Right renal cortex interstitium (tissue), 3 donors: ENCODE results near the gene EIF4EBP3. TPM values are rescaled to one million over a fixed set of nuclear protein-coding genes. Genes with fewer than 3 reads are reported as not detected.
A peak's percentile ranks its signal among the peaks of the same experiment; 100 is the strongest.

Experiments used
- DNase-seq, 3 donors: peaks; one replicate each; pipeline ENCODE4 v3.0.0-alpha.2; 2013; ENCODE audit warnings: low read depth in 3 of 3, low spot score in 2 of 3
- polyA plus RNA-seq, 3 donors: library from polyadenylated mRNA; unstranded; fragments of 120-200 nt; gene quantifications; one replicate each; pipeline ENCODE4 v1.2.1, GENCODE V29; 2013; ENCODE audit not compliant: insufficient read length in 3 of 3

The EIF4EBP3 gene
- polyA plus RNA-seq, 3 donors: 9.8 to 11.5 (median 9.9) TPM

- no peak for DNase-seq
These were observed 9.0 kb downstream of the EIF4EBP3 start for GRCh38 chr5:140556438-140556837.

- peak; percentile 74 to 84 (median 77) for DNase-seq
These were observed 9.8 kb downstream of the EIF4EBP3 start, which contains the start of gene SRA1 for GRCh38 chr5:140557136-140557805. Gene SRA1, minus strand, starts transcription at chr5:140557473. Its CDS starts 21 bp downstream, at chr5:140557452.

- no peak for DNase-seq
These were observed 10.5 kb downstream of the EIF4EBP3 start for GRCh38 chr5:140557965-140558364.

GRCh38 chr5:140558542-140558941, 11.1 kb downstream of the EIF4EBP3 start:
- DNase-seq: no peak

GRCh38 chr5:140560227-140560626, 12.8 kb downstream of the EIF4EBP3 start:
- no peak for DNase-seq

- no peak for DNase-seq
These were observed 14.5 kb downstream of the EIF4EBP3 start for GRCh38 chr5:140561753-140562523.

GRCh38 chr5:140563596-140563995, 16.1 kb downstream of the EIF4EBP3 start:
- DNase-seq: no peak

- DNase-seq: peak; percentile 93 to 95 (median 94)
These were observed 16.9 kb downstream of the EIF4EBP3 start, which contains the start of the genes APBB3 and SLC35A4 for GRCh38 chr5:140564196-140565023. Gene APBB3, minus strand, starts transcription at chr5:140564598. Its CDS starts 353 bp downstream, at chr5:140564245. Gene SLC35A4, plus strand, starts transcription at chr5:140564828. Its CDS starts 2,342 bp downstream, at chr5:140567170.

- no peak for DNase-seq
These were observed 17.7 kb downstream of the EIF4EBP3 start for GRCh38 chr5:140565024-140565779.

- DNase-seq: no peak
These were observed 18.3 kb downstream of the EIF4EBP3 start for GRCh38 chr5:140565780-140566095.

GRCh38 chr5:140566665-140567064, 19.2 kb downstream of the EIF4EBP3 start:
- DNase-seq: no peak

- no peak for DNase-seq
These were observed 19.8 kb downstream of the EIF4EBP3 start for GRCh38 chr5:140567136-140567818.

GRCh38 chr5:140567871-140568270, 20.4 kb downstream of the EIF4EBP3 start:
- DNase-seq: no peak

GRCh38 chr5:140568443-140569063, 21.1 kb downstream of the EIF4EBP3 start:
- no peak for DNase-seq

GRCh38 chr5:140569197-140569596, 21.7 kb downstream of the EIF4EBP3 start:
- no peak for DNase-seq

GRCh38 chr5:140570058-140570457, 22.6 kb downstream of the EIF4EBP3 start:
- DNase-seq: no peak

- DNase-seq: no peak
These were observed 23.0 kb downstream of the EIF4EBP3 start for GRCh38 chr5:140570488-140570887.

GRCh38 chr5:140571105-140571504, 23.6 kb downstream of the EIF4EBP3 start:
- DNase-seq: no peak

GRCh38 chr5:140573683-140574082, 26.2 kb downstream of the EIF4EBP3 start:
- DNase-seq: no peak
